Large intestine (tissue), 3 donors: Measurements from ENCODE around the gene CREB3L1. TPM values are rescaled to one million over a fixed set of nuclear protein-coding genes. Genes with fewer than 3 reads are reported as not detected.

Experiments
- DNase-seq, 2 donors: peaks; one replicate each; pipeline versions ENCODE4 v3.0.0 to v3.0.0-alpha.2; 2013
- H3K27ac ChIP-seq: one replicate; pipeline ENCODE4 v1.5.1; 2013; ENCODE audit warnings: low read length
- H3K27me3 ChIP-seq: 2 replicates; pipeline ENCODE4 v1.6.1; 2013; ENCODE audit warnings: low read length; ENCODE audit not compliant: control insufficient read depth, insufficient read depth
- H3K36me3 ChIP-seq: 2 replicates; pipeline ENCODE4 v1.6.1; 2013; ENCODE audit warnings: low read length; ENCODE audit not compliant: control insufficient read depth, insufficient read depth
- H3K4me1 ChIP-seq: one replicate; pipeline ENCODE4 v1.6.1; 2013; ENCODE audit warnings: low read length; ENCODE audit not compliant: control insufficient read depth, insufficient read depth
- H3K4me3 ChIP-seq: one replicate; pipeline ENCODE4 v1.5.1; 2013; ENCODE audit warnings: low read length
- H3K9me3 ChIP-seq: one replicate; pipeline ENCODE4 v1.6.1; 2013; ENCODE audit warnings: mild to moderate bottlenecking, low read depth, low read length, moderate library complexity; ENCODE audit not compliant: control insufficient read depth
- WGBS: methylation state at CpG from one replicate; pipeline ENCODE4 v1.1.5; 2013; ENCODE audit warnings: low lambda C conversion rate; ENCODE audit not compliant: insufficient coverage; 5-methylcytosine and 5-hydroxymethylcytosine counted together
- polyA plus RNA-seq: library from polyadenylated mRNA; unstranded; fragments of 120-200 nt; gene quantifications from one replicate; pipeline ENCODE4 v1.2.1, GENCODE V29; 2013

The CREB3L1 gene
- polyA plus RNA-seq, 1 donor: 40.6 TPM

- H3K36me3 ChIP-seq: peaks cover 37% of the 10 kb centered on the region
- H3K4me1 ChIP-seq: peaks cover 4% of the 10 kb centered on the region
- no peaks in the 10 kb centered on the region for H3K9me3 ChIP-seq
- H3K4me3 ChIP-seq: no peak overlapping the region
- WGBS: no CpG with 5 or more reads among the region's 6 CpGs
- no peaks in the 10 kb centered on the region for H3K27me3 ChIP-seq
- H3K27ac ChIP-seq: no peak overlapping the region
- DNase-seq: no peak
These were observed 27.8 kb downstream of the CREB3L1 start for GRCh38 chr11:46305295-46305694.

- Histone ChIP-seq H3K4me1 (peaks cover 4% of the 10 kb centered on the region), H3K36me3 (peaks cover 43% of the 10 kb centered on the region), H3K27ac (no peak overlapping the region), H3K27me3 (no peaks in the 10 kb centered on the region), H3K4me3 (no peak overlapping the region), H3K9me3 (no peaks in the 10 kb centered on the region)
- DNase-seq: peak in 1 of 2 donors; percentile 34
- WGBS: no CpG with 5 or more reads among the region's 5 CpGs
These were observed 28.9 kb downstream of the CREB3L1 start for GRCh38 chr11:46306296-46306853.

- no peak overlapping the region for H3K27ac ChIP-seq
- peaks cover 47% of the 10 kb centered on the region for H3K36me3 ChIP-seq
- WGBS: no CpG with 5 or more reads among the region's 3 CpGs
- no peaks in the 10 kb centered on the region for H3K27me3 ChIP-seq
- no peaks in the 10 kb centered on the region for H3K9me3 ChIP-seq
- no peak overlapping the region for H3K4me3 ChIP-seq
- peaks cover 4% of the 10 kb centered on the region for H3K4me1 ChIP-seq
- DNase-seq: no peak
These were observed 29.9 kb downstream of the CREB3L1 start for GRCh38 chr11:46307369-46307768.

GRCh38 chr11:46307785-46308341, 30.4 kb downstream of the CREB3L1 start:
- no peaks in the 10 kb centered on the region for H3K27me3 ChIP-seq
- DNase-seq: no peak
- H3K36me3 ChIP-seq: peaks cover 47% of the 10 kb centered on the region
- no peak overlapping the region for H3K27ac ChIP-seq
- peaks cover 4% of the 10 kb centered on the region for H3K4me1 ChIP-seq
- WGBS: no CpG with 5 or more reads among the region's 14 CpGs
- no peak overlapping the region for H3K4me3 ChIP-seq
- H3K9me3 ChIP-seq: no peaks in the 10 kb centered on the region

GRCh38 chr11:46308631-46309419, 31.4 kb downstream of the CREB3L1 start:
- Histone ChIP-seq H3K9me3 (no peaks in the 10 kb centered on the region), H3K4me3 (no peak overlapping the region), H3K27me3 (no peaks in the 10 kb centered on the region), H3K27ac (no peak overlapping the region), H3K36me3 (peaks cover 52% of the 10 kb centered on the region), H3K4me1 (peaks cover 4% of the 10 kb centered on the region)
- no CpG with 5 or more reads among the region's 12 CpGs for WGBS
- peak; percentile 52 to 59 for DNase-seq

GRCh38 chr11:46309814-46310259, 32.4 kb downstream of the CREB3L1 start:
- H3K36me3 ChIP-seq: peaks cover 56% of the 10 kb centered on the region
- WGBS: 83% methylated on average over 1 of the region's 4 CpGs

GRCh38 chr11:46315033-46315738, 37.7 kb downstream of the CREB3L1 start:
- H3K27me3 ChIP-seq: no peaks in the 10 kb centered on the region
- no peak overlapping the region for H3K4me3 ChIP-seq
- no CpG with 5 or more reads among the region's 16 CpGs for WGBS
- no peaks in the 10 kb centered on the region for H3K9me3 ChIP-seq
- H3K27ac ChIP-seq: no peak overlapping the region
- peaks cover 4% of the 10 kb centered on the region for H3K4me1 ChIP-seq
- DNase-seq: peak in 1 of 2 donors; percentile 37
- peaks cover 79% of the 10 kb centered on the region for H3K36me3 ChIP-seq

More at GRCh38 chr11:46309814-46310259, 32.4 kb downstream of the CREB3L1 start:
- Histone ChIP-seq H3K4me1 (peaks cover 2% of the 10 kb centered on the region), H3K27ac (no peak overlapping the region), H3K27me3 (no peaks in the 10 kb centered on the region), H3K9me3 (no peaks in the 10 kb centered on the region), H3K4me3 (no peak overlapping the region)
- DNase-seq: no peak

GRCh38 chr11:46315783-46316563, 38.5 kb downstream of the CREB3L1 start:
- no peak overlapping the region for H3K4me3 ChIP-seq
- no peak overlapping the region for H3K27ac ChIP-seq
- no CpG with 5 or more reads among the region's 12 CpGs for WGBS
- H3K4me1 ChIP-seq: peaks cover 4% of the 10 kb centered on the region
- peaks cover 81% of the 10 kb centered on the region for H3K36me3 ChIP-seq
- no peak for DNase-seq
- no peaks in the 10 kb centered on the region for H3K9me3 ChIP-seq
- no peaks in the 10 kb centered on the region for H3K27me3 ChIP-seq

GRCh38 chr11:46319074-46319453, 41.6 kb downstream of the CREB3L1 start:
- no peak for DNase-seq
- no peaks in the 10 kb centered on the region for H3K9me3 ChIP-seq
- peaks cover 60% of the 10 kb centered on the region for H3K36me3 ChIP-seq
- no peaks in the 10 kb centered on the region for H3K27me3 ChIP-seq
- H3K27ac ChIP-seq: no peak overlapping the region
- peaks cover 4% of the 10 kb centered on the region for H3K4me1 ChIP-seq
- H3K4me3 ChIP-seq: no peak overlapping the region
- WGBS: no CpG with 5 or more reads among the region's 5 CpGs

- Histone ChIP-seq H3K4me1 (no peaks in the 10 kb centered on the region), H3K27me3 (no peaks in the 10 kb centered on the region), H3K27ac (no peak overlapping the region), H3K4me3 (no peak overlapping the region), H3K9me3 (no peaks in the 10 kb centered on the region), H3K36me3 (peaks cover 42% of the 10 kb centered on the region)
- no CpG with 5 or more reads among the region's 2 CpGs for whole genome bisulfite sequencing
- no peak for DNase-seq
These were observed 44.3 kb downstream of the CREB3L1 start for GRCh38 chr11:46321757-46322156.
